ACHN (cell line): ENCODE results near the gene FBXO2.
A peak's percentile ranks its signal among the peaks of the same experiment; 100 is the strongest.

Experiments used
- DNase-seq: peaks from one replicate; pipeline ENCODE4 v3.0.0-alpha.2; 2015
- in situ Hi-C: cut with HindIII; loops from 2 replicates; pipeline ENCODE4 v1.10.0; 2017; ENCODE audit warnings: low sequenced_read_pairs, low pct_ligation_motif_present, low pct_unique_long_range_greater_than_20kb

Gene FBXO2, protein sequence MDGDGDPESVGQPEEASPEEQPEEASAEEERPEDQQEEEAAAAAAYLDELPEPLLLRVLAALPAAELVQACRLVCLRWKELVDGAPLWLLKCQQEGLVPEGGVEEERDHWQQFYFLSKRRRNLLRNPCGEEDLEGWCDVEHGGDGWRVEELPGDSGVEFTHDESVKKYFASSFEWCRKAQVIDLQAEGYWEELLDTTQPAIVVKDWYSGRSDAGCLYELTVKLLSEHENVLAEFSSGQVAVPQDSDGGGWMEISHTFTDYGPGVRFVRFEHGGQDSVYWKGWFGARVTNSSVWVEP

DNA sequence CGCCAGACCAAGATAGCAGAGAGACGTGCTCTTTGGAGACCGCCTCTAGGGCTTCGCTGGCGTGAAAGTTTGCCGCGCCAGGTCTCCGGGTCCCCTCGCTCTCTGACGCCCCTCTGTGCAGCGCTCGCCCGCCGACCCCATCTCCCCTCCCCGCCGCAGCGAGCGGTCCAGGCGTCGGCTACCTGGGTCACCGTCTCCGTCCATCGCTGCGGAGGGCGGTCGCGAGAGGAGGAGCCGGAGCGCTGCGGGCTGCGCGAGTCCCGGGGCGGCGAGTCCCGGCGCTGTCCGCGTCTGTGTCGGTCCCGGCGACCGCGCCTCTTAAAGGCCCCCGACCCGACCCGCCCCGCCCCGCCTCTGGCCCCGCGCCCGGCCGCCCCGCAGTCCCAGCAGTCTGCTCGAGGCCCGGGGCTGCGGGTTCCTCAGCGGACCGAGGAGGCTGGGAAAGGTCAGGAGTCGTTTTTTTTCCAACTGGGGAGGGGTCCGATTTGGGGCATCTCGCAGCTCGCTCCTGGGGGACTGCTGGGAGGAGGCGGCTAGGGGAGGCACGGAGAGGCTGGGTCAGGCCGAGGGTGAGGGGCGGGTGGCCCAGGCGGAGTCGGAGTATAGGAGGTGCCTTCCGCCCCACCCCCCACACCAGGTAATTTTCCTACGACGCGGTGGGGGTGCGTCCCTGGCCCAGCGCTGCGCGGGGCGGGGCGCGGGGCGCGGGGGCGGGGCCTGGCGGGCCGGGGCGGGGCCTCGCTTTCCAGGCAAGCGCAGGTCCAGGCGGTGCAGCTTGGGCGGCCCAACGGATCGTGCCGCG lies at the start of gene FBXO2, which contains the start of gene FBXO44:
TSS of gene FBXO2 (minus strand) at position 293 of the 802 bp plus-strand sequence. CDS start at position 204, 89 bp downstream.
TSS of gene FBXO44 (plus strand) at position 741 of the 802 bp plus-strand sequence. CDS start 959 bp downstream, outside the sequence.
- in situ Hi-C loops, result no loop called here
- no peak for DNase-seq

DNA sequence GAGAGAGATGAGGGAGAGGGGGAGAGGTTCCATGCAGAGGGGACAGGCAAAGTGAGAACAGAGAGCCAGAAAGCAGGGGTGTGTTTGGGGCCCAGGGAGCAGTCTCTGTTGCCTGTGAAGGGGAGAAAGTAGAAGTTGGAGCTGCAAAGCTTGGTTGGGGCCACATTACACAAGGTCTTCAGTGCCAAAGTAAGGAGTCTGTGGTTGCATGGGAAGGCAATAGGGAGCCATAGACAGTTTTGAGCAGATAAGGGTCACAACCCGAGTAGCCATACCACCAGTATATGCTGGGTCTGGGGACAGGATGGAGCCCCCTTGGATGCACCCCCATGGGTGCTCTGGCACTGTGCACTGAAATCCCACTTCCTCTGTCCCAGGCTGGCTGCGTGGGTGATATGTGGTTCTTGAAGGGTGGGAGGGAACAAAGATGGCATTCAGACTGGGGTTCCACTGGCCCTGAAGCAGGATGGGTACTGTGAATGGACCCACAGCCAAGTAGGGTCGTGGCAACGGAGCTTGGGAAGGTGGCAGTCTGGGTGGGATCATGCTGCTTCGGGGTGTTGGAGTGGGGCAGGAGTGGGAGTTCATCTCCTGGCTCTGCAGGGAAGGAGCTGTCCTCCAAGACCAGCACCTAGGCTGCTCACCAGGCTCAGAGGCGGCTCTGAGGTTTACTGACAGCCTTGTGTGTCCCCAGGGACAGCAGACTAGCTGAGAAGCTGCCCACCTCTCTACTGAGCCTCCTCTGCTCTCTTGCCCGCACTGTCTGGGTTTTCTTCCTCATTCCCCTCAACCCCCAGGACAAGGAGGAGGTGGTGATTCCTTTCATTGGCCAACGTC lies 49.3 kb upstream of the FBXO2 start:
- no peak for DNase-seq
- in situ Hi-C loops, result no loop called here

DNA sequence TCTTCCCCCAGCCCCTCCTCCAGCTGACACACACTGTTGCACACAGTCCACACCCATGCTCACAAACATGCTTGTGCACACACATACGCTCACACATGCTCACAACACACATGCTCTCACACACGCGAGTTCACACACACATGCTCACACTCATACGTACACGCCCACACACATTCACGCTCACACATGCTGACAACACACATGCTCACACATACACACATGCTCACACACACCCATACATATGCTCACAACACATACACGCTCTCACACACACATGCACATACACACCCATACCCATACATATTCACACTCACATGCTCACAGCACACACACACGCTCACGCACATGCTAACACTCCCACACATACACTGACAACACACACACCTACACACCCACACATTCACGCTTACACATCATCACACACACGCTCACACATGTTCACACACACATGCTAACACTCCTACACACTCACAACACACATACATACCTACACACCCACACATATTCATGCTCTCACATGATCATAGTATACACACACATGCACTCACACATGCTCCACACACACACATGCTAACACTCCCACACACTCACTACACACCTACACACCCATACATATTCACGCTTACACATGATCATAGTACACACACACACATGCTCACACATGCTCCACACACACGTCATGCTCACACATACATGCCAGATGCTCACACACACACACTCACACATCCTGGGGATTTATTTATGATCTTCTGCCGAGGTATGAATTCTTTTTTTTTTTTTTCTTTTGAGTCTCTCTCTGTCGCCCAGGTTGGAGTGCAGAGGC lies 48.0 kb upstream of the FBXO2 start:
- DNase-seq, result no peak
- in situ Hi-C loops, result no loop called here

DNA sequence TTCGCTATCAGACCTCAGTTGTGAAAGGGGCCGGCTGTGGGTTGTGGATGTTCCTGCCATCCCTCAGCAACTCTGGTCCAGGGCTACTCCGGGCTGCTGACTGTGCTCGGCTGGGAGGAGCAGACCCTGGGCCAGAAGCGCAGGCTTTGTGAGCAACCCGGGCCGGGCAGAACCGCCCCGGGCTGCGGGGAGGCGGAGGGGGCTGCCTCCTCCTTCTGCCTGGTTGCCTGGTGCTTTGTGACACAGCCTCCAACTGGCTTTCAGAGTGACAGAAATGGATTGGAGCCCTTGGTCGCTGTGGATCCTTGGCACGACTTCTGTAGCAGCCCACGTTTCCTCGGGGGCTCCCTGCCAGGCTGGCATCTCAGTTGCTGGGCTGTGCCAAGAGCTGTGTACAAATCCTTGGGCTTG lies 47.3 kb upstream of the FBXO2 start:
- no peak for DNase-seq
- in situ Hi-C loops, result no loop called here

DNA sequence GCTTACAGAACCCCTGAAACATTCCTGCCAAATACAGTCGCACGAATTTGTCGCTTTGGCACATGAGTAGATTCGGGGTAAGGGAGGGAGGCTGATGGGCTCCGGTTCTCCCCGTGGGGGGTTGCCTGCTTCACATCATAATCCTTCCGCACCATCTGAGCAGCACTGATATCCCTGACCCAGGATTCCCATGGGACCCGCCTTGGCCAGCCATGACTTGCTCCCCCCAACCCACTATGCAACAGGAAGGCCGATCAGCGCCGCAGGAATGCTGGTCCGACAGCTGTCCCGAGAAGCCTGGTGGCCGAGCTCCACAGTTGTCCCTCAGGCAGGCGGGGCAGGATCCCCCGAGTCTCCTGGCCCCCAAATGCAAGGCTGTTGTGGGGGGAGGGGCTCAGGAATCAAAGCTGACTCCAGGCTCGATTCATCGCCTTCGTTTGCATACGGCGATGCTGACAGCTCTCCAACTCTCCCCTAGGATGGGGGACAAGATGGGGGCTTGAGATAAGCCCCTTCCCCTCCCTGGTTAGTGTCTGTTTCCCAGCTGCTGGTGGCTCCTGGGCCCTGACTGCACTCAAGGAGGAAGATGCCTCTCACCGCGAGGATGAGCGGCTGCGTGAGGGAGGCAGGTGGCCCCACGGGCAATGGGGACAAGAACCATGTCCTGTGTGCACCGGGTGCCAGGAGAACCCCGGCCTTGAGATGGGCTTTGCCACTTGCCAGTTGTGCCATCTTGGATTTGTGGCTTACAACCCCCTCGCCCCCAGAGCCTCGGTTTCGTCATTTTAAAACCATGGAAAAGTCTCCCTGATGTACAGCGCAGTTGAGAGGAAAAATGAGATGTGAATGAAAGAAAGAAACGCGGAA lies 46.6 kb upstream of the FBXO2 start:
- in situ Hi-C loops, result no loop called here

DNA sequence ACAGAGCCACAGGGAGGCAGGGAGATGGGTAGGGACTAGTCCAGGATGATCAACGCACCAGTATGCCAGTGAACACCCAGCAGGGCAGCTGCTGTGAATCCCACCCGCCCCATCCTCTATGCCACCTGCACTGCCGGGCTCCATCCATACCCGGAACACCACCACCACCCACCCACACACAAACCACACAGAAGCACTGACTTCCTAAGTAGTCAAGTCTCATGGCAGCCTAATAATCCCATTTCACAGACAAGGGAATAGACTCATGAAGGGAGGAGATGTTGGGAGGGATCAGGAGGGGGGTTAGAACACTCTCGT lies 43.6 kb upstream of the FBXO2 start:
- DNase-seq, result no peak
- in situ Hi-C loops, result no loop called here

More for the DNA sequence above, 46.6 kb upstream of the FBXO2 start:
- DNase-seq, result no peak

DNA sequence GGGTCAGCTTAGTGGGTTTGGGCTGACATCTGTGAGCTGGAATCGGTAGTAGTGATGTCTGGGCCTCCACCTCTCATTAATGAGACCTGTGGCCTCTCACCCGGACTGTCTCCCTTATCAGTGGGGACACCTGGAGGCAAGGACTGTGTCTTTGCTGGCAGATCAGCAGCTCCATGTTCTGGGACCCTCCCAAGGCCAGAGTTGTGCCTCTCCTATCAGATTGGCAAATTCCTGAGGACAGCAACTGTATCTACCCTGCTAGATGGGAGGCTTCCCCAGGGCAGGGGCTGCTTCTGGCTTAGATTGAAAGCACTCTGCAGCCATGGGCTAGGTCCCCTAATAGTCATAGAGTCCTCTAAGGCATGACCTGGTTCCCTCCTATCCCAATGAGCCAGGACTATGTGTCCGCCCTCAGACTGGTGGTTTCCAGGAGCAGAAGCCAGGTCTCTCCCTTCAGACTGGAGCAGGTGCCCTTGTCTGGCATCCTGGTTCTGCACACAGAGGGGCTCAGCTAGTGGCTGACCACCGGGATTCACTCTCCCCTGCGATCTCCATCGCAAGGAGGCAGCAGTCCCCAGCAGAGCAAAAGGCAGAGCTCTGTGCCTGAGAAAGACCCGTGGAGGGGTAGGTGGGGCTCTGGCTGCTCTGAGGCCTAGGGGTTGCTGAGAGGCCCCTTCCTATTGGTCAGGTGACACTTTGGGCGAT lies 43.1 kb upstream of the FBXO2 start:
- in situ Hi-C loops, result no loop called here
- DNase-seq, result no peak

DNA sequence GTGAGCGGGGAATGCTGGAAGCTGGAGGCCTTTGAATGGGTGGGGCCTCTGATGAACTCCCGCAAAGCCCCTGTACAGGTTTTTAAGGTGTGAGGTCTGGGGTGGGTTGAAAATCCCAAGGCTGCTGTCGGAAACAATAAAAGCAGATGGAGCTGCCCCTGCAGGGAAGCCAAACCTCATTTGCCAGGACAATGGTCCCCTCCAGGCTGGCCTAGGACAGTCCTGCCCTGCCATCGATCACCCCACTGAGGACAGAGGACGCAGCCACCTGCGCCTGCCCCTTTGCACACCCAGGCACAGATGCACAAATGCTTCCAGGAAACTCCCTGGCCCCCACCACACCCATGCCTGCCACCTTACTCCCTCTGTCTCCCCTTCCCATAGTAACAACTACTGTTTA lies 41.6 kb upstream of the FBXO2 start:
- no peak for DNase-seq
- in situ Hi-C loops, result no loop called here

DNA sequence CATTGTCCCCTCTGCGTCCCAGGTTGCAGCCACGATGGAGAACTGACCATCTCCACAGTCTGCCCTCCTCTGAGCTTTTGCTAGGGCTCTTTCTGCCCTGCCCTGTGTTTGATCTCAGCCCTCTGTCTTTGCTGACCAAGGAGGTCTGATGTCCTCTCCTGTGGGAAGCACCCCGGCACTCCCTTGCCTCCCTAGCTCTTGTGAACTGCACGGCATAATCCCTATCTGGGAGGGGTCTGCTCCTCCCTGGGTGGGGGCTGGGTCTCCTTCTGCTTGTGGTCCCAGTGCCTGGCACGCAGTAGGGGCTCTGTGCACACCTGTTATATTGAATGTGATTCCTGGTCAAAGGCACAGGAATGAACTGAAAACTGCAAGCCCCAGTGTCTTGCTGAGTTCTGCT lies 39.7 kb upstream of the FBXO2 start:
- no peak for DNase-seq
- in situ Hi-C loops, result no loop called here

DNA sequence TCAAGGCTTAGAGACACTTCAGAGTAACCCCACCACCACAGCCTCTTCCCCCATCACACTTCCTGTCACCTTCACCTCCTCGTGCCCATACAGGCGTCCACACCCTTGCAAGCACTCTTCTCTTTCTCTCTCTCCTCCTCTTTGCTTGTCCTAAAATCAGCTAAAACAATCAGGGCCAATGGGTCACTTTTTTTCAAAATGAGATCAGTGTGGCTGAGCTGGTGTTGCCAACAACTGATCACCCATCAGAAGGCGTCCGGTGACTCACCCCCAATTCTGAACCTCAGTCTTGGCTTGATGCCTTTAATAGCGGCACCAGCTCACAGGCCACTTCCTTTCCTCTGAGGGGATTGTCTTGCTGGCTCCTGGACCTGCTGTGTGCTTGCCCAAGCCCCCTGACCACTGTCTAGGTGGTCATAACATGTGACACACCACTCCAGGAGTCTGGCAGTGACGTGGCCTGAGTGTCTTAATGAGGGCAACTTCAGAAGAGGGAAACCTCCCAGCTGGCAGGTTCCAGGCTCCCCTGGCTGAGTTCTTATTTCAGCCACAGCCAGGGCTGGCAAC lies 38.9 kb upstream of the FBXO2 start:
- in situ Hi-C loops, result no loop called here
- DNase-seq, result peak; percentile 74

DNA sequence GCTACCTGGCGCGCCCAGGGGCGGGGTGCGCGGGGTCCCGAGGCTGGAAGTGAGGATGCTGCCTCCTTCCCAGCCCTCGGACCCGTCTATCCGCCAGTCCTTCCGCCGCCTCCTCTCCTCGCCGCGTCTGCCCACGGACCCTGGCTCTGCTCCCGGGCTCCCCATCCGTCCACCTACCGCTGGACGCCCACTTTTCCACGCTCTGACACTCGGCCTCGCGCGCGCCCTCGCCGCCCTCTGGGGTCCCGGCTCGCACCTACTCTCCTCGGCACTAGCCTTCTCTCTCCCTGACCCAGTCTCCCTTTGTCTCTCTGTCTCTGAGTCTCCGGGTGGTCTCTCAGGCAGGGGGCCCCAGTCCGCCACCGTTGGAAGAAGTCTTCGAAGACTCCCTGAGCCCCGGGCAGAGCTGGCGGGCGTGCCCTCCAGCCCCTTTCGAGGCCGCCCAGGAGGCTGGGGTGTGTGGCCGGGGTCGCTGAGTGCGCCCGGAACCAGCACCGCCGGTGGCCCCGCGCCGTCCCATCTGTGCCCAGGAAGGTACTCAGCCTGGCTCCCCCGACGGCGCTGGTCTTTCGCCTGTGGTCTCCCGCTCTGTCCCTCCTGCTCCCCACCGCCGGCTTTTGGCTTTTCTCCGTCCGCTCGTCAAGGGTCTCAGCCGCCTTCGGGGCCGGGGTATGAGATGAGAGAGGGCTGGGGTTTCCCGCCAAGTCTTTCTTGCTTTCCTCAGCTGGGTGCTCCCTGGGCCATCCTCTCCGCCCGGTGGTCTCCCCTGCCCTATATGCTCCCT lies 37.9 kb upstream of the FBXO2 start:
- no peak for DNase-seq
- in situ Hi-C loops, result no loop called here

DNA sequence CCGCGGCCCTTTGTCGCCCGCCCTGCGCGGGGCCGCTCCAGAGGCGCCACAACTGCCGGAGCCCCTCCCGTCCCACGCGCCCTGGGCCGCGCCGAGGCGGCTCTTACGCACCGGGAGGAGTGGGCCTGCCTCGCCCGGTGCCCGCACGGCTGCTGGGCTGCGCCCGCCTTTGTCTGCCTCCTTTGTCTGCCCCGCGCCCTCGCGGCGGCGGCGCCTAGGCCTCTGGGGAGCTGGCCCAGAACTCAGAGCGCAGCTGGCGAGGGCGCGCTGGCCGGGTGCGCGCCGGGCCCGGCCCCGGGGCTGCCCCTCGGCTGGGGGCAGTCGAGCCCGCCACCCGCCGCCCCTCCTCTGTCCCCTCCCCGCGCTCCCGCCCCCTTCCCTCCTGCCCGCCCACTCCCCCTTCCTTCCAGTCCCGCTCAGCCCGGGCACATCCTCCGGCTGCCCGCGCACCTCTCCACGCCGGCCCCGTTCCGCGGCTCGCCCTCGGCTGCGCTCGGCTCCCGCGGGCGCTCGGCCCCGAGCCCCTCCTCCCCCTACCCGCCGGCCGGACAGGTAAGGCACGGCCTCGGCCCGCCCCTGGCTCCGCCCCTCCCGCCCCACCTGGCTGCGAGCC lies 37.2 kb upstream of the FBXO2 start, which contains the start of gene DRAXIN:
TSS of gene DRAXIN (plus strand) at position 409 of the 613 bp plus-strand sequence. CDS start 14,549 bp downstream, outside the sequence.
- in situ Hi-C loops, result no loop called here
- no peak for DNase-seq

DNA sequence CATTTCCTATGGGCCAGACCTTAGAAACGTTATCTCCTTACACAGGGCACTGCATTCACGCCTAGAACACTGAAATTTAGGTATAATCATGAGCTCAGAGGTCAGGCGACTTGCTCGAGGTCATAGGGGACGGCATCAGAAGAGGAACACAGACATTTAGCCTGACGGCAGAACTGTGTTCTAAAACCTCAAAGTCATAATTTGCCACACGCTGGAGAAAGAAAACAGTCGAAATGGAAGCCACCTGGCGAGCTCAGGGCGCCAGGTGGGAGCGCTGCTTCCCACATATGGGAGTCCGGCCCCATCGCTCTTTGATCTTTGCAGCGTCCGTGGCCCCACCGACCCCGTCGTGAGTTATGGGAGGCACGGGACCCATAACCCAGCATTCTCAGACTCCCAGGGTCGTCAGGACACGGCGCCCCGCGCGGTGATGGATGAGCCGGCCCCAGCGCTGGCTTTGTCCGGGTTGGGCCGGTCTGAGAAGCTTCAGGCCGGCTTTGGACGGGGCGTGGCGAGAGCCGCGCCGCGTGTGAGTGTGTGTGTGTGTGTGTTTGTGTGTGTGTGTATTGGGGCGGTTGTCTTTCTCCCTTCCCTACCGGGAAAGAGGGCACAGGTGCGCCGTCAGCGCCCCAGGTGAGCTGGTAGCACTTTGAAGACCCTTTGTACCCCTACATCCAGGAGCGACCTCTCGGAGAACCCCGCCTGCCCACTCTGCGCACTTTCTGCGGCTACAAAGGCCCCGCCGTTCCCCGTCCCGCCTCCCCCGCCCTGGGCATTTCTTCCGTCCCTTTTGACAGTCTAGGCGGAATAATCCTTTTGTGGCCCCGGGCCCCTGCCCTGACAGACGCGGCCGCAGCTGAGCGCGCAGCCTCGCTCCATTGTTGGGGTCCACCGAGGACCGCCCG lies 36.4 kb upstream of the FBXO2 start:
- in situ Hi-C loops, result no loop called here

DNA sequence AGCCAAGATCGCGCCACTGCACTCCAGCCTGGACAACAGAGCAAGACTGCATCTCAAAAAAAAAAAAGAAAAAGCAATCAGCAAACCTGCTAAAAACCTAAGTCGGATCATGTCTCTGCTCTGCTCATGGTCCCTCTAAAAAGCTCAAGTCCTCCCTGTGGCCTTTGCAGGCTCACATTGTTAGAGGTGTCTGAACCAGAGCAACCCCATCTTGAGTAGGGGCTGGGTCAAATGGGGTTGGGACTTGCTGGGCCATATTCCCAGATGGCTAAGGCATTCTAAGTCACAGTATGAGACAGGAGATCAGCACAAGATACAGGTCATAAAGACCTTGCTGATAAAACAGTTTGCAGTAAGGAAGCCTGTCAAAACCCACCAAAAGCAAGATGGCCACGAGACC lies 34.3 kb upstream of the FBXO2 start:
- in situ Hi-C loops, result no loop called here
- DNase-seq, result no peak

More for the DNA sequence above, 36.4 kb upstream of the FBXO2 start:
- no peak for DNase-seq
